ENCODE data around the gene ZNF513.

DNA sequence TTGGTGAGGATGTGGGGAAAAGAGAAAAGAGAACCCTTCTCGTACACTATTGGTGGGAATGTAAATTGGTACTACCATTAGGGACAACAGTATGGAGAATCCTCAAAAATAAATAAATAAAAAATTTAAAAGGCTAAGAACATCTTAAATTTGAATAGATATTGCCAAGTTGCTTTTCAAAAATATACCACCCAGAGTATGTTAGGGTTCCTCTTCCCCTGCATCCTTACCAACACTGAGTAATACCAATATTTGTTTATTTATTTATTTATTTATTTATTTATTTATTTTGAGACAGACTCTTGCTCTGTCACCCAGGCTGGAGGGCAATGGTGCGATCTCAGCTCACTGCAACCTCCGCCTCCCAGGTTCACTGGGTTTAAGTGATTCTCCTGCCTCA is 42.4 kb upstream of the ZNF513 start:
- TF ChIP-seq EZH2 (IDR thresholded peaks at IDR 0.05), result no peak
- no peak for TF ChIP-seq POLR2AphosphoS5 (IDR thresholded peaks at IDR 0.05; ENCODE audit: borderline replicate concordance, low read depth, low read length)
- no peak for TF ChIP-seq FOXP2 (optimal IDR thresholded peaks at IDR 0.05; ENCODE audit: control extremely low read depth, extremely low read length, insufficient read depth)
